Fibroblast of the aortic adventitia (primary cell): ENCODE measurements around the gene SH3PXD2A. TPM values are rescaled to one million over a fixed set of nuclear protein-coding genes. Genes with fewer than 3 reads are reported as not detected.
A peak's percentile ranks its signal among the peaks of the same experiment; 100 is the strongest.

Experiments
- DNase-seq: peaks from one replicate; pipeline ENCODE4 v3.0.0-alpha.2; 2010; ENCODE audit warnings: low read depth
- H3K4me3 ChIP-seq: 2 replicates; pipeline ENCODE4 v1.5.1; 2011; ENCODE audit warnings: low read depth, mild to moderate bottlenecking, control low read depth, low read length, moderate library complexity
- total RNA-seq: library from RNA; depleted of rRNA; stranded (reverse); fragments of >200 nt; gene quantifications from 2 replicates; pipeline ENCODE4 v1.2.3, GENCODE V29; 2012; ENCODE audit warnings: low replicate concordance
- TF ChIP-seq, protein P1 (sequence below): IDR thresholded peaks from 2 replicates; pipeline ENCODE4 v1.5.1; 2011; ENCODE audit warnings: mild to moderate bottlenecking, low read length, control low read depth, inconsistent platforms; ENCODE audit not compliant: insufficient read depth

Gene SH3PXD2A
- total RNA-seq, 1 donor, result 20.4 TPM

DNA sequence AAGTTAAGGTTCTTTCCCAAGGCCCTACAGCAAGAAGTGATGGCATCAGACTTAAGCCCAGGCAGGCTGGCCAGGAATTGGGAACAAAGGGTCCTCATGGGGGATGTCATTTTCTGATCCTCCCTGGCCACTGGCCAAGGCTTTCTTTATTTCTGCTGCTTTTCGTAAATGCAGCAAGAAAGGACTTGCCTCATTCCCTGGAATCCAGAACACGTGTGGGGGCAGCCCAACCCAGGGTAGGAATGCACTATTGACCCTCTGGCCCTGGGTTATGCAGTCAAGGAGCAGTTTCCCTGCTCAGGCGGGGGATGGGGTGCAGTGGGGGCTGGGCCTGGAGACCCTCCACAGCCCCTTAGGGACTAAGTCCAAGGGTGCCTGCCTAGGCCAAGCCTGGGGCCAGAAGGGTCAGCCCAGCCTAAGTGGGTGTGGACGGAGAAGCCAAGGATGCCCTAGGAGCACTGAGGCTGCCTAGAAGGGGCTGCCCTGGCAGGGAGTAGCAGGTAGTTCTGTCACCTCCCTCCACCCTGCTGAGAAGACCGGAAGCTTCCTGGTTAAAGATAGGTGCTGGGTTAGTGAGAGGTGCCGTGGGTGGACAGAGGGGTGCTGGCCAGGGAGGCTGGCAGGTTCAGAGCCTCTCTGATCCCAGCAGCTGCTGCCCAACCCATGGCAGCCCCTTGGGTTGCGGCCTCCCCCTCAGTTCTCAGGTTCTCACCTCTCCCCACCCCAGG is 179.2 kb downstream of the SH3PXD2A start:
- peak; percentile 81 for DNase-seq
- TF ChIP-seq, protein P1, sequence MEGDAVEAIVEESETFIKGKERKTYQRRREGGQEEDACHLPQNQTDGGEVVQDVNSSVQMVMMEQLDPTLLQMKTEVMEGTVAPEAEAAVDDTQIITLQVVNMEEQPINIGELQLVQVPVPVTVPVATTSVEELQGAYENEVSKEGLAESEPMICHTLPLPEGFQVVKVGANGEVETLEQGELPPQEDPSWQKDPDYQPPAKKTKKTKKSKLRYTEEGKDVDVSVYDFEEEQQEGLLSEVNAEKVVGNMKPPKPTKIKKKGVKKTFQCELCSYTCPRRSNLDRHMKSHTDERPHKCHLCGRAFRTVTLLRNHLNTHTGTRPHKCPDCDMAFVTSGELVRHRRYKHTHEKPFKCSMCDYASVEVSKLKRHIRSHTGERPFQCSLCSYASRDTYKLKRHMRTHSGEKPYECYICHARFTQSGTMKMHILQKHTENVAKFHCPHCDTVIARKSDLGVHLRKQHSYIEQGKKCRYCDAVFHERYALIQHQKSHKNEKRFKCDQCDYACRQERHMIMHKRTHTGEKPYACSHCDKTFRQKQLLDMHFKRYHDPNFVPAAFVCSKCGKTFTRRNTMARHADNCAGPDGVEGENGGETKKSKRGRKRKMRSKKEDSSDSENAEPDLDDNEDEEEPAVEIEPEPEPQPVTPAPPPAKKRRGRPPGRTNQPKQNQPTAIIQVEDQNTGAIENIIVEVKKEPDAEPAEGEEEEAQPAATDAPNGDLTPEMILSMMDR, result no peak
- H3K4me3 ChIP-seq, result peak overlapping the region; percentile 59

DNA sequence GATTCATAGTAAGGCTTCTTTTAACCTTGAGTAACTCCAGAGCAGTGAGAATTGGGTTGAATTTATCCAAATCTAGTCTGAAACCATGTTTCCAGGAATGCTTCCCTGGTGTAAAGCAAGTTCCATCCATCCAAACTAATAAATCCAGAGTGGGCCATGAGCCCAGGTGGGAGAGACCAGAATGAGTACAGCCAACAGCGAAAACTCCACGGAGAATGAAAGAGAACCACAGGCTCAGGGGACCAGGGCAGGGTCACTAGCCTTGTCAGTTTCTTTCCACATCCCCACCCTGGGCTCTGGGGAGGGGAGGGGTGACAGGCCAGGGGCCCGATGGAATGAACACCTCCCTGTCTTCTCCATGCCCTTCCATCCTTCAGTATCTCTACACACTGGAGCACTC is 181.8 kb downstream of the SH3PXD2A start:
- TF ChIP-seq, protein P1, result no peak
- no peak overlapping the region for H3K4me3 ChIP-seq
- DNase-seq, result no peak

DNA sequence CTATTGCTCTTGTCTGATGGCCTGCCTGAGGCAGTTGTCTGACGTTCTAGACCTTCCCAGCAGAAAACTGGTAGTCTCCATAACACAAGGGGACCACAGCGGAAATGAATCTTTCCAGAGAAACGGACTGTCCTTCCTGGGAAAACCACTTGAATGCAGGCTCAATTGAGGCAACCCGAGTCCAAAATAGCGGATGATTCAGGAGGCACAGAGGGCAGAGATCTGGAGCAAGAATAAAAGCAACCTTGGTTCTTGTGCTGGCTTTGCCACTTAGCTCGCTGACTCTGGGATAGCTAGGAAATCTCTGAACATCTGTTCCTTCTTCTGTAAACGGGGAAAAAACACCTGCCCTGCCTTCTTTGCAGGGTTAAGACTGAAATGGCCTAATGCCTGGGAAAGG is 183.0 kb downstream of the SH3PXD2A start:
- no peak overlapping the region for H3K4me3 ChIP-seq
- DNase-seq, result no peak
- TF ChIP-seq, protein P1, result no peak

DNA sequence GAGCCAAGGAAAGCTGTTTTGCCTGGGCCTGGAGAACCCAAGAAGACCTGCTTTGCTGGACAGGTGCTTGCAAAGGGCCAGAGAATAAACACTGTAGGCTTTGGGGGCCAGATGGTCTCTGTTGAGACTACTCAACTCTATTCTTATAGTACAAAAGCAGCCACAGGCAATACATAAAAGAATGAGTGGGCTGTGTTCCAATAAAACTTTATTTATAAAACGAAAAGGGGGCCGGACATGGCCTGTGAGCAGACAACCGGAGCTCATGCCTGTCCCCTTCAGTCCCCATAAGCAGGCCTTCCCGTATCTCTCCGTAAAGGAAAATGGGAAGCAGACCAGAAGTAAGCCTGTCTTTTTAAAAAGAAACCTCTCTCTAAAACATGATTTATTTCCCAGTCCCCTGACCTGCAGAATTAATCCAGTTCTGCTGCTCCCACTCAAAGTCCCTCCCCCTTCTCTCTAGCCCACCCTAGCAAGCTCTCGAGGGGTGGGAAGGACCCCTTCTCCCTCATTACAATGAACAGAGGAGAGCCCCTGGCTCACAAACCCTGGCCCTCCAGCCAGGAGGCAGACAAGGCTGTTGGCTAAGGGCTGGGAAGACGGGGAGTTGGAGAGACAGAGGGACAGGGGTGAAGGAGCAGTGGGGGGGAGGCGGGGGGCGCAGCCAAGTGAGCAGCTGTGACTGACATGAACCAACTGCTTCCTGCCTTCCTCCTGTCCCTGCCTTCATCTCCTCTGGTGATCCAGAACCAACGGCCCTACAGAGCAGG is 184.1 kb downstream of the SH3PXD2A start:
- H3K4me3 ChIP-seq, result no peak overlapping the region
- DNase-seq, result no peak
- TF ChIP-seq, protein P1, result no peak

DNA sequence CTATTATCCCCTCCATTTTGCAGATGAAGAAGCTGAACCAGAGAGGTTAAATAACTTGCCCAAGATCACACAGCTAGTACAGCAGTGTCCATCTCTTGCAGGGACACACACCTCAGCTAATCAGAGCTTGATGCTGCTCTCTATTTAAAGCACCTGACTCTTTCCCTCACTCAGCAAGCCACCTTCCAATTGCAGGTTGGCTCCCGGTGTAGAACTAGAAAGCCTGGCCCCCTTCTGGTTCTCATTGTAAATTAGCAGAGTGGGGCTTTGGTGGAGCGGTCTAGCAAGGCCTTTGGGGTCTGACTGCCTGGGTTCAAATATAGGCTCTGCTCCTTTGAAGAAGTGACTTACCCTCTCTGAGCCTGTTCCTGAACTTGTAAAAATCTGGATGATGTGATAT is 185.4 kb downstream of the SH3PXD2A start:
- no peak for DNase-seq
- TF ChIP-seq, protein P1, result no peak
- H3K4me3 ChIP-seq, result no peak overlapping the region

DNA sequence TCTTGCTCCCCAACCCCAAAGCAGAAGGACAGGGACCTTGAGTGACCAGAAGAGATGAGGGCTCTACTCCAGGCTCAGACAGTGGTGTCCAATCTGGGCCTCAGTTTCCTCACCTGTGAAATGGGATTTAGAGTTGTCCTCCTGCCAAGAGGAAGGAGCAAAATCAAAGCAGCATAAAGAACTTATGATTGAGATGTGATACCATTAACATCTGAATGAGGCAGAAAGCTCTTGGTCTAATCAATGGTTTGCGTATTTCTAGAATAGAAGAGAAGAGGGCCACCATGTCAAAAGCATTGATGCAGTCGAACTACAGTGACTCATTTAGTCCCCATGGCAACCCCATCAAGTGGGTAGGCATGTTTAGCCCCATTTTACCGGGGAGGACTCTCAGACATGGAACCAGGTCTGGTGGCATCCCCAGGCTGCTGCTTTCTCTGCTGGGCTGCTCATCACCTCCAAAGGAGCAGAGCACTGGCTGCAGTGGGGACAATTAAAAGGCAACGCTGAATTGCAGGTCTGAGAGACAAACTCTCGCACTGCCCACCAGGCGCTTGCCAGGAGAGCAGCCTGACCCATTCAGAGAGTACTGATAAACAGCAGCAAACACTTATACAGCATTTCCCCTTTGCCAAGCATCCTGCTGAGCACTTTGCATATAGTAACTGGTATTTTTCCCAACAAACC is 186.0 kb downstream of the SH3PXD2A start:
- TF ChIP-seq, protein P1, result no peak
- no peak for DNase-seq
- H3K4me3 ChIP-seq, result no peak overlapping the region
